Right atrium auricular region (tissue), 2 donors: Measurements from ENCODE around the gene GSTM3. TPM values are rescaled to one million over a fixed set of nuclear protein-coding genes. Genes with fewer than 3 reads are reported as not detected.

ENCODE experiments used
- DNase-seq: peaks from one replicate; pipeline ENCODE4 v3.0.0-alpha.2; 2019; ENCODE audit warnings: low spot score
- H3K27ac ChIP-seq, 2 donors: fragments of 200-600 bp; sonication (generic); 1 replicate in 1 of 2; 2 replicates in 1 of 2; pipeline ENCODE4 v1.5.1; 2016 to 2019
- H3K27me3 ChIP-seq, 2 donors: fragments of 200-600 bp; sonication (generic); one replicate each; pipeline versions ENCODE4 v1.5.1 to v1.6.0; 2017 to 2019
- H3K36me3 ChIP-seq: fragments of 200-600 bp; sonication (generic); one replicate; pipeline ENCODE4 v1.5.1; 2016
- H3K4me1 ChIP-seq, 2 donors: fragments of 200-600 bp; sonication (generic); one replicate each; pipeline versions ENCODE4 v1.5.1 to v1.6.0; 2017 to 2019
- H3K4me3 ChIP-seq, 2 donors: fragments of 200-600 bp; sonication (generic); 1 replicate in 1 of 2; 2 replicates in 1 of 2; pipeline ENCODE4 v1.5.1; 2017 to 2019; ENCODE audit warnings: mild to moderate bottlenecking in 1 of 2, moderate library complexity in 1 of 2
- H3K9me3 ChIP-seq, 2 donors: fragments of 200-600 bp; sonication (generic); one replicate each; pipeline ENCODE4 v1.5.1; 2019
- CTCF ChIP-seq, 2 donors: fragments of 200-600 bp; sonication (generic); IDR thresholded peaks; one replicate each; pipeline ENCODE4 v1.5.1; 2019; ENCODE audit warnings: antibody characterized with exemption in 2 of 2
- total RNA-seq, 2 donors: library from RNA; depleted of rRNA; stranded (reverse); fragments of >200 nt; gene quantifications; one replicate each; pipeline ENCODE4 v1.1.0, GENCODE V29; 2016

The GSTM3 gene
- total RNA-seq, 2 donors from 2014 or later, result 121 to 197 TPM

DNA sequence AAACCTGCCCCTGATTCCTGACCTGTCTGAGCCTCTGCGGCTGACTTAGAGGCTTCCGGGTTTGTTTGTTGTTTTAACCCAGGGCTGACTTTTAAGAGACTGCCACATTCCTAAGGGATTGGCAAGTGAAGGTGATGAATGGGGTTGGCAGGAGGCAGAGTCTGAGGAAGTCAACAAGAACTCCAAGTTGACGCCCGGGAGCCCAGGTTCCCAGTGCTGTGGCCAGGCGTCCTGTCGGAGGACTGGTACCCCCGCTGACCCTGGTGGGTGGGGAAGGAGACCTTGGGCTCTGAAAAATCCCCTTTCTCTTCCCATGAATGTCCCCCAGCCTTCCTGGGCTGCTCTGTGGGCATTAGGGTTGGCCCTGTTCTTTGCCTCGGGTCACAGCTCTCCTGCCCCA lies 42.6 kb upstream of the GSTM3 start:
- Histone ChIP-seq H3K36me3 (no peaks in the 10 kb centered on the region), H3K27ac (no peak overlapping the region), H3K4me1 (peaks cover 0 to 40% of the 10 kb centered on the region in 2 donors), H3K4me3 (no peak overlapping the region), H3K9me3 (no peaks in the 10 kb centered on the region), H3K27me3 (no peaks in the 10 kb centered on the region)
- no peak for DNase-seq
- no peak for TF ChIP-seq CTCF (IDR thresholded peaks at IDR 0.05)

DNA sequence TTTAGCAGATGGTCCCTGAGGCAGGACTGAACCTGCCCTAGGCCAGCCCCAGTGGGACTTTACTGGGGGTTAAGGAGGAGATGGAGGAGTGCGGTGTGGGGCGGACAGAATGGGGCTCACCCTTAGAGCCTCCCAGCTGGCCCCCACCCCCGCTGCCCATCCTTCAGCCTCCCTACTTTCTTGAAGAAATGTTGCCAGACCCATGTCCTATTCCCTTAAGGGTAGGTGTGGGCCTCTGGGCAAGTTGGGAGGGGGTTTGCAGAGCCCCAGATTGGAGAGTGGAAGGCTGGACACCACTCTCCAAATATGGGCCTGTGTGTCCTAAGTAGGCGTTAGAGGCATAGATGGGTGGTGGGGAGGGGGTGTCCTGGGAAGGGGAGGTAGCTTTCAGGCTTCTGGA lies 42.1 kb upstream of the GSTM3 start:
- Histone ChIP-seq H3K36me3 (no peaks in the 10 kb centered on the region), H3K4me3 (no peak overlapping the region), H3K27ac (no peak overlapping the region), H3K9me3 (no peaks in the 10 kb centered on the region), H3K27me3 (no peaks in the 10 kb centered on the region), H3K4me1 (peaks cover 0 to 36% of the 10 kb centered on the region in 2 donors)
- DNase-seq, result no peak
- TF ChIP-seq CTCF (IDR thresholded peaks at IDR 0.05), result no peak

GRCh38 chr1:109782514-109782913 lies 41.7 kb upstream of the GSTM3 start:
- H3K4me1 ChIP-seq, result peaks cover 0 to 32% of the 10 kb centered on the region in 2 donors
- no peak for DNase-seq
- no peaks in the 10 kb centered on the region for H3K9me3 ChIP-seq

GRCh38 chr1:109781806-109782205 lies 41.0 kb upstream of the GSTM3 start:
- peaks cover 0 to 37% of the 10 kb centered on the region in 2 donors for H3K4me1 ChIP-seq

More at GRCh38 chr1:109782514-109782913, 41.7 kb upstream of the GSTM3 start:
- H3K27me3 ChIP-seq, result no peaks in the 10 kb centered on the region
- no peaks in the 10 kb centered on the region for H3K36me3 ChIP-seq
- no peak overlapping the region for H3K27ac ChIP-seq
- H3K4me3 ChIP-seq, result no peak overlapping the region
- no peak for TF ChIP-seq CTCF (IDR thresholded peaks at IDR 0.05)

DNA sequence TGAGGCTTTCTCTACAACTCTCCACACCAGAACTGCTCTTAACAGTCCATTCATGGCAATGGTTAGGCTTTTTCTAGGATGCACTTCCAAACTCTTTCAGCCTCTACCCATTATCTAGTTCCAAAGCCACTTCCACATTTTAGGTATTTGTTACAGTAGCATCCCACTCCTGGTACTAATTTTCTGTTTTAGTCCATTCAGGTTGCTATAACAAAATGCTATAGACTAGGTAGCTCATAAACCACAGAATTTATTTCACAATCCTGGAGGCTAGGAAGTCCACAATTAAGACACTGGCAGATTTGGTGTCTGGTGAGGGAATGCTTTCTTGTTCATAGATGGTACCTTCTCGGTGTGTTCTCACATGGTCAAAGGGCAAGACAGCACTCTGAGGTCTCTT lies 40.1 kb upstream of the GSTM3 start:
- Histone ChIP-seq H3K27me3 (no peaks in the 10 kb centered on the region), H3K9me3 (no peaks in the 10 kb centered on the region), H3K4me1 (peaks cover 0 to 30% of the 10 kb centered on the region in 2 donors), H3K27ac (no peak overlapping the region), H3K36me3 (no peaks in the 10 kb centered on the region), H3K4me3 (no peak overlapping the region)
- no peak for TF ChIP-seq CTCF (IDR thresholded peaks at IDR 0.05)
- DNase-seq, result no peak

More at GRCh38 chr1:109781806-109782205, 41.0 kb upstream of the GSTM3 start:
- Histone ChIP-seq H3K4me3 (no peak overlapping the region), H3K27ac (no peak overlapping the region), H3K36me3 (no peaks in the 10 kb centered on the region), H3K27me3 (no peaks in the 10 kb centered on the region), H3K9me3 (no peaks in the 10 kb centered on the region)
- DNase-seq, result no peak
- no peak for TF ChIP-seq CTCF (IDR thresholded peaks at IDR 0.05)

DNA sequence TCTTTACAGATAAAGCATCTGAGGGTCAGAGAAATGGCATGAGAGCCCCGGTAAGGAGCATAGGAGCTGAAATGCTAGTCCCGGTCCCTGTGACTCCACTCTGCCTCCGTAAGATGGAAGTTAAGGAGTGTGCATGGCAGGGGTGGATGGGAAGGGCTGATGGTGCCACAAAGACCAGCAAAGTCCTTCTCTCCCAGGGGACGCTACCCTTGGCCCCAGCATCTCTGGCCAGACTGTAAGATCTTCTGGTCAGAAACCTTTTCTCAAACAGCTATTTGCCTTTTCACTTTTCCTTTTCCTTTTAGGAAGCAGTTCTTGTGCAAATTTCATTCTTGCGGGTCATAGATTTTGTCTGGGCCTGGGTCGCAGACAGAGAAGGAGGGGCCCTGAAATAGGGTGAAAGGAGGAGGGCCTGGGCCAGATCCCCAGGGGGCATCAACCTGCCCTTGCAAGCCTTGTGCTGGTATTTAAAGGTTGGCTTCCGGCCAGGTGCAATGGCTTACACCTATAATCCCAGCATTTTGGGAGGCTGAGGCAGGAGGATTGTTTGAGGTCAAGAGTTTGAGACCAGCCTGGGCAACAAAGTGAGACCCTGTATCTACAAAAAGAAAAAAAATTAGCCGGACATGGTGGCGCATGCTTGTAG lies 37.3 kb upstream of the GSTM3 start:
- no peak for TF ChIP-seq CTCF (IDR thresholded peaks at IDR 0.05)
- Histone ChIP-seq H3K4me3 (no peak overlapping the region), H3K4me1 (peaks cover 0 to 20% of the 10 kb centered on the region in 2 donors), H3K9me3 (no peaks in the 10 kb centered on the region), H3K36me3 (no peaks in the 10 kb centered on the region), H3K27ac (no peak overlapping the region), H3K27me3 (no peaks in the 10 kb centered on the region)
- DNase-seq, result no peak
